Measurements from ENCODE around the gene PHOSPHO1. TPM values are rescaled to one million over a fixed set of nuclear protein-coding genes. Genes with fewer than 3 reads are reported as not detected.

PHOSPHO1 gene
- total and polyA plus RNA-seq, 2 experiments from 2014 or later: 0.54 TPM; not detected in 1

- DNase-seq (ENCODE audit: low spot score): no peak
- no peak overlapping the region for H3K4me2 ChIP-seq
- no peaks in the 10 kb centered on the region for H3K27me3 ChIP-seq
- TF ChIP-seq CTCF (IDR thresholded peaks at IDR 0.05; ENCODE audit: poor library complexity) (no peak), EZH2 (IDR thresholded peaks at IDR 0.05; ENCODE audit: borderline replicate concordance) (no peak), EZH2phosphoT487 (IDR thresholded peaks at IDR 0.05; ENCODE audit: low read depth, severe bottlenecking, unreplicated experiment) (no peak)
- no peak overlapping the region for H3K4me3 ChIP-seq
- no peak overlapping the region for H3K27ac ChIP-seq
- H3K9me3 ChIP-seq (ENCODE audit: low read depth): no peaks in the 10 kb centered on the region
- H4K20me1 ChIP-seq (ENCODE audit: insufficient read depth, poor library complexity, severe bottlenecking): no peaks in the 10 kb centered on the region
- H3K36me3 ChIP-seq (replicated peaks; ENCODE audit: insufficient read depth, low read depth): no peaks in the 10 kb centered on the region
- no peaks in the 10 kb centered on the region for H3K79me2 ChIP-seq
- WGBS (ENCODE audit: low lambda C conversion rate, missing lambda C conversion rate): 92% methylated on average over 8 of the region's 8 CpGs
- no peaks in the 10 kb centered on the region for H3K9me2 ChIP-seq (replicated peaks; ENCODE audit: insufficient read depth)
- H3K4me1 ChIP-seq (ENCODE audit: insufficient read depth): no peaks in the 10 kb centered on the region
- H2AFZ ChIP-seq: no peak overlapping the region
Measured at GRCh38 chr17:49241040-49241439, 10.5 kb upstream of the PHOSPHO1 start.

GRCh38 chr17:49240619-49241018 is 10.0 kb upstream of the PHOSPHO1 start:
- Histone ChIP-seq H3K4me3 (no peak overlapping the region), H3K27ac (no peak overlapping the region), H4K20me1 (ENCODE audit: insufficient read depth, poor library complexity, severe bottlenecking) (no peaks in the 10 kb centered on the region), H2AFZ (no peak overlapping the region), H3K79me2 (no peaks in the 10 kb centered on the region), H3K9me2 (replicated peaks; ENCODE audit: insufficient read depth) (no peaks in the 10 kb centered on the region), H3K9me3 (ENCODE audit: low read depth) (no peaks in the 10 kb centered on the region), H3K36me3 (replicated peaks; ENCODE audit: insufficient read depth, low read depth) (no peaks in the 10 kb centered on the region), H3K27me3 (no peaks in the 10 kb centered on the region), H3K4me1 (ENCODE audit: insufficient read depth) (no peaks in the 10 kb centered on the region), H3K4me2 (no peak overlapping the region)
- no peak for TF ChIP-seq EZH2 (IDR thresholded peaks at IDR 0.05; ENCODE audit: borderline replicate concordance)
- no peak for TF ChIP-seq CTCF (IDR thresholded peaks at IDR 0.05; ENCODE audit: poor library complexity)
- TF ChIP-seq EZH2phosphoT487 (IDR thresholded peaks at IDR 0.05; ENCODE audit: low read depth, severe bottlenecking, unreplicated experiment): no peak
- no peak for DNase-seq (ENCODE audit: low spot score)
- WGBS (ENCODE audit: low lambda C conversion rate, missing lambda C conversion rate): 74% methylated on average over 1 of the region's 1 CpG

- TF ChIP-seq EZH2 (IDR thresholded peaks at IDR 0.05; ENCODE audit: borderline replicate concordance) (no peak), CTCF (IDR thresholded peaks at IDR 0.05; ENCODE audit: poor library complexity) (no peak), EZH2phosphoT487 (IDR thresholded peaks at IDR 0.05; ENCODE audit: low read depth, severe bottlenecking, unreplicated experiment) (no peak)
- no peak overlapping the region for H3K4me2 ChIP-seq
- no peaks in the 10 kb centered on the region for H3K9me3 ChIP-seq (ENCODE audit: low read depth)
- H3K36me3 ChIP-seq (replicated peaks; ENCODE audit: insufficient read depth, low read depth): no peaks in the 10 kb centered on the region
- H4K20me1 ChIP-seq (ENCODE audit: insufficient read depth, poor library complexity, severe bottlenecking): no peaks in the 10 kb centered on the region
- H2AFZ ChIP-seq: no peak overlapping the region
- no peaks in the 10 kb centered on the region for H3K9me2 ChIP-seq (replicated peaks; ENCODE audit: insufficient read depth)
- H3K27me3 ChIP-seq: no peaks in the 10 kb centered on the region
- no peaks in the 10 kb centered on the region for H3K79me2 ChIP-seq
- H3K4me1 ChIP-seq (ENCODE audit: insufficient read depth): no peaks in the 10 kb centered on the region
- no peak for DNase-seq (ENCODE audit: low spot score)
- 100% methylated on average over 1 of the region's 1 CpG for WGBS (ENCODE audit: low lambda C conversion rate, missing lambda C conversion rate)
- no peak overlapping the region for H3K27ac ChIP-seq
- no peak overlapping the region for H3K4me3 ChIP-seq
Measured at GRCh38 chr17:49239963-49240362, 9.4 kb upstream of the PHOSPHO1 start.

GRCh38 chr17:49235896-49236295 is 5.3 kb upstream of the PHOSPHO1 start:
- Histone ChIP-seq H3K79me2 (no peaks in the 10 kb centered on the region), H3K9me3 (ENCODE audit: low read depth) (no peaks in the 10 kb centered on the region), H2AFZ (no peak overlapping the region), H3K36me3 (replicated peaks; ENCODE audit: insufficient read depth, low read depth) (no peaks in the 10 kb centered on the region), H3K9me2 (replicated peaks; ENCODE audit: insufficient read depth) (no peaks in the 10 kb centered on the region), H3K27me3 (peaks cover 11% of the 10 kb centered on the region), H3K4me2 (no peak overlapping the region), H3K4me1 (ENCODE audit: insufficient read depth) (no peaks in the 10 kb centered on the region), H3K4me3 (no peak overlapping the region), H3K27ac (no peak overlapping the region), H4K20me1 (ENCODE audit: insufficient read depth, poor library complexity, severe bottlenecking) (no peaks in the 10 kb centered on the region)
- 81% methylated on average over 4 of the region's 4 CpGs for WGBS (ENCODE audit: low lambda C conversion rate, missing lambda C conversion rate)
- DNase-seq (ENCODE audit: low spot score): no peak
- TF ChIP-seq CTCF (IDR thresholded peaks at IDR 0.05; ENCODE audit: poor library complexity) (no peak), EZH2phosphoT487 (IDR thresholded peaks at IDR 0.05; ENCODE audit: low read depth, severe bottlenecking, unreplicated experiment) (no peak), EZH2 (IDR thresholded peaks at IDR 0.05; ENCODE audit: borderline replicate concordance) (no peak)

All from hepatocyte (in vitro differentiated cells).